ENCODE measurements around the gene KSR2. TPM values are rescaled to one million over a fixed set of nuclear protein-coding genes. Genes with fewer than 3 reads are reported as not detected.
"Not testable (repeated sequence)": the region's sequence is repeated elsewhere in the genome, so short reads cannot be mapped to it uniquely, and the experiment has no call there.

Gene KSR2
- total RNA-seq, 1 experiment from 2014 or later, result 0.30 TPM

GRCh38 chr12:117967512-117967911 lies 1.3 kb downstream of the KSR2 start:
- no peak for DNase-seq (ENCODE audit: low read depth)

DNA sequence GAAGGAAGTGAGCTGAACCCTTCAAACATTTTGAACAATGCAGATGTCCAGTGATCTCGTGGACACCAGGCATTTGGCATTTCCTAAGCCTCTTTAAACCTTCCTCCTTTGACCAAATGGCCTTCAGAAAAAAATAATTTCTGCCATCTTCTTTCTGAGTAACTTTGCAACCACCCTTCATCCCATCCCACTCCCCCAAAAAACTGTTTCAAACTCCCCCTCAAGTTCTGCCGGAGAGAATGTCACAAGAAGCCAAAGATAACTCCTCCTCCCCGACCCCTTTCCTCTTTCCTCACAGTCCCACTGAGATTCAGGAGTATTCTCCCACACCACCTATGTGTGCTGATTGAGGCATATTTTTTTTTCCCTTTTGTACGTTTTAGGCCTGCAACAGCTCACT lies 1.7 kb downstream of the KSR2 start:
- no peak for DNase-seq (ENCODE audit: low read depth)

- no peak for DNase-seq (ENCODE audit: low read depth)
Observed at GRCh38 chr12:117966511-117966910, 2.3 kb downstream of the KSR2 start.

DNA sequence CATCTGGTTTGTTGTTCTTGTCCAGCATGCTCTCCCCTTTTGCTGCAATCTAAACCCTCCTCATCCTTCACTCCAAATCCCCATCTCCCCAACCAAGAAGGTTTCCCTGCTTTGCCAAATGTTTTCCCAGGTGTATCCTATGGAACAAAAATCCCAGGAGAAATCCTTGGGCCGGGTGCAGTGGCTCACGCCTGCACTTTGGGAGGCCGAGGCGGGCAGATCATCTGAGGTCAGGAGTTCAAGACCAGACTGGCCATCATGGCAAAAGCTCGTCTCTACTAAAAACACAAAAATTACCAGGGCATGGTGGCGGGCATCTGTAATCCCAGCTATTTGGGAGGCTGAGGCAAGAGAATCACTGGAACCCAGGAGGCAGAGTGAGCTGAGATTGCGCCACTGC lies 5.0 kb downstream of the KSR2 start:
- DNase-seq (ENCODE audit: low read depth), result no peak

DNA sequence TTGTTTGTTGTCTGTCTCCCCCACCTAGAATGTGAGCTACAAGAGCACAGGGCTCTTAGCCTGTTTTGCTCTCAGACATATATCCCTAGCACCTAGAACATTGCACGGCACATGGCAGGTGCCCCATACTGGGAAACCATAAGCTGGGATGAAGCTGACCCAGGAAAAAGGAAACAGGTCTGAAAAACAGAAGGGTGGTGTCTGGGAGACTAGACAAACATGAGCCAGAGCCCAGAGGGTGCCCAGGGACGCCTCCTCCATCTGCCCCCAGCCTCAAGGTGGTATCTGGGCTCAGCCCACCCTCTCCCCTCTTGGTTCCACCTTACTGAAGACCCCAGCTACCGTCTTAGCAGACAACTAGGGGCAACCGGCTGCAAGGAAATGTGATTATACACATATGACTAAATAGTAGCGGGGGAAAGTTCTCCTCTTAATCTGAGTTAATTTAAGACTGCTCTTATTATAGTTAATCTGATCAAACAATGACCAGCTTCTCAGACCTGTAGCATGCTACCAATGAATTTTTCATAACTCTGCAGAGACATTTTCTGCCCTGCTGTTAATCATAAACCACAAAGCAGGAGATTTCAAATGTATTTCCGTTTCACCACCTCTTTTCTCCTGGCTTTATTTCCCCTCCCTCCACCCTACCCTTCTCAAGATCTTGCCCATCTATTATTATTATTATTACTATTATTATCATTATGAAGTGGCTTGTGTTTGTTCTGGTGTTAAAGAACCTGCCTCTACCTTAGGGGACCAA lies 31.9 kb downstream of the KSR2 start:
- DNase-seq (ENCODE audit: low read depth), result no peak

- DNase-seq (ENCODE audit: low read depth), result no peak
Observed at GRCh38 chr12:117933545-117933944, 35.2 kb downstream of the KSR2 start.

GRCh38 chr12:117926391-117926899 lies 42.3 kb downstream of the KSR2 start:
- DNase-seq (ENCODE audit: low read depth), result no peak

- DNase-seq (ENCODE audit: low read depth), result no peak
Observed at GRCh38 chr12:117921929-117922777, 46.6 kb downstream of the KSR2 start.

DNA sequence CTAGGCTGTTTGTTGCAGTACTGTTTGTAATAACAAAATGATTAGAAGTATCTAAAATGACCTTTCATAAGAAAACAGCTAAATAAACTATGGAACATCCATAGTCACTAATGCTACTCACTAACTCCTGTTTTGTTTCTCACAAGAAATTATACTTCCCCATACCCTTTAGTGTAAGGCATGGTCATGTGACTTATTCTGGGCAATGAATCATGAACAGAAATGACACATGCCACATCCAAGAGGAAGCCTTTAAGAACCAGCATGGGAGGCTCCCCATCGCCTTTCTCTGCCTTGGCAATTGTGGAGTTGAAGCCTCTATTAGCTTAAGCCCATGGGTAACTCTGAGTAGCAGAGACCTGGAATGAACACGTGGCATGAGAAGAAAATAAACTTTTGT lies 49.3 kb downstream of the KSR2 start:
- DNase-seq (ENCODE audit: low read depth), result no peak

DNA sequence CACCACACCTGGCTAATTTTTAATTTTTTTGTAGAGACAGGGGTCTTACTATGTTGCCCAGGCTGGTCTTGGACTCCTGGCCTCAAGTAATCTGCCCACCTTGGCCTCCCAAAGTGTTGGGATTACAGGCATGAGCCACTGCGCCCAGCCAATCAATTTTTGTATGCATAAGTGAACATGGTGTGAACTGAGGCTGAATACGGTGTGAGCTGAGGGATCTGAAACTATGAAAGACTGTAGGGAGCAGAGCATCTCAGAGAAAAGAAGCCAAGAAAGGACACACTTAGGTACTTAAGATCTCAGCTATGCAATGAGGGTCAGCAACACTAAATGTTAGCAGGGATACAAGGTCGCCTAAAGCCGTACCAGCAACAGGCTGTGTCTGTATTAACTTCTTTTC lies 54.1 kb downstream of the KSR2 start:
- no peak for DNase-seq (ENCODE audit: low read depth)

- no peak for DNase-seq (ENCODE audit: low read depth)
Observed at GRCh38 chr12:117912756-117913155, 56.0 kb downstream of the KSR2 start.

GRCh38 chr12:117908411-117908810 lies 60.4 kb downstream of the KSR2 start:
- no peak for DNase-seq (ENCODE audit: low read depth)

DNA sequence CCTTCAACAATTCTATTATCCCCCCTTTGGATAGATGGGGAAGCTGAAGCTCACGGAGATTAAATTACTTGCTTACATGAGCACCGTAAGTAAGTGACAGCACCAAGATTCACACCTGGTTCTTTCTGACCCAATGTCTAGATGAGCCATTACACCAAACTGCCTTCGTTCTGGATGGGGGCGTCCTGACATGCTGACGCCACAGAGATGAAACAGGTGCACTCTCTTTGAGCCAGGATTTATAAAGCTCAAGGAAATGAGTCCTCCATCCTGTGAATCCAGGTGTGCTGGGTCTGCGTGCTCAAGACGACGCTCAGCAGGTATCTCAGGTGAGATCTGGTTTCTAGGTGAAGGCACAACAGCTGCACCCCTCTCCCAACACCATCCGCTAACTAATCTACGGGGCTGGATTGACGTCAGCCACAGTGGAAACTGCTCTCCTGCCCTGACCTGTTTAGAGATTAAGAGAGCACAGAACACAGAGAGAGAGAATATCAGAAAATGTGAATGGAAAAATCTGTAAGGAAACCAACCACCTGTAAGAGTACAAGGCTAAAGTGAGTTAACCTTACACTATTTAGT lies 61.6 kb downstream of the KSR2 start:
- DNase-seq (ENCODE audit: low read depth), result no peak

GRCh38 chr12:117904051-117904450 lies 64.7 kb downstream of the KSR2 start:
- no peak for DNase-seq (ENCODE audit: low read depth)

DNA sequence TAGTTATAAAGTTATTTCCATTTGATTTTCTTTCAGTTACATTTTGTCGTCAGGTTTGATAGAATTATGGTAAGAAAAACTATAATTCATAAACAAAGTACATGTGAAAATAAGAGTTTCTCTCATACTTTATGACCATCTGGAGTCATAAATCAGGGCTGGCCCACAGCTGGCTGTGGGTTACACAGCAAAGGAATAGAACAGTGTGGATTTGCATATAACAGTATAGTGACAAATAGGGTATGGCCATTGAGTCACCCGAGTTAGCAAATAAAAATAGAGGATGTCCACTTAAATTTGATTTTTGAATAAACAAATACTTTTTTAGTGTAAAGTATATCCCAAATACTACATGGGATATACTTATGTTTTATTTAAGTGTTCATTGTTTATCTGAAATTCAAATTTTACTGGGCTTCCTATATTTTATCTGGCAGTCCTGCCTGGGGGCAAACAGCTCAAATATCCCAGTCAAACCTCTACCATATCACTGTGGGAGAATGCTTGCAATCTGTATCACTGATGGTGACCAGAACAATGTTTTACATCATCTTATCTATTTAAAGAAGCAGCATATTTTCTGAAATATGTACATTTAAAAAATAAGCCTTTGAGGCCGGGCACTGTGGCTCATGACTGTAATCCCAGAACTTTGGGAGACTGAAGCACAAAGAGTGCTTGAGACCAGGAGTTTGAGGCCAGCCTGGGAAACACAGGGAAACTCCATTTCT lies 65.5 kb downstream of the KSR2 start:
- no peak for DNase-seq (ENCODE audit: low read depth)

DNA sequence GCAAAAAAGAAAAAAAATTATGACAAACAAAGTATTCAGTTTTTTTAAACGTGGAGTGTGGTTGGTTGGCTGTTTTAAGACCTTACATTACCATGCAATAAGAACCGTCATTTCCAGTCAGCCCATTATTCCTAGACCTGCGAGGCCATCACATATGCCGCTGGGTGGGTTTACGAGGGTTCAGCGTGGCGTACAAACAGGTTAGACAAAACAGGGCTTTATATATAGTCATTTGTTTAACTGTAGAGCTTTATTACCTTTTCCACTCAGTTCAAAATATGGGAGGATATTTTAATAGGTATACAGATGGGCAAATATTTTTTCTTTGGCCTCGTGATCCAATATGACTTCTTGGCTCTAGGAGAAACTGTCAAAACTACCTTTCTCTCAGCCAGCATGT lies 67.2 kb downstream of the KSR2 start:
- no peak for DNase-seq (ENCODE audit: low read depth)

DNA sequence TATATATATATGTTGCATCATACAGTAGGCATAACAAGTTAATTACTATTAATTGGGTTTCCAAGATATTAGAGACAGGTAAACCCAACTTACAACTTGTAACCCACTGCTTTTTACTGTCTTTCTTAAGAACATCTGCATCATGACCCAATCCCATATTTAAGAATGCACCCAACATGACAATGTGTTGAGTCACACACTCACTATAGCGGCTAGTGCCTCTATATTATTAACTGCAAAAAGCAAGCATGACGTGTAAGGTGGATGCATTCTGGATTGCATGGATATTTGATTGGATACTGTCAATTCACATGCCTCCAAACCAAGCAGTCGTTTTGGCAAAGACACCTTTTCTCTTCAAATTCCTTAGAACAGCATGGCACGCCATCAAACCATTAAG lies 68.2 kb downstream of the KSR2 start:
- DNase-seq (ENCODE audit: low read depth), result peak; percentile 63

DNA sequence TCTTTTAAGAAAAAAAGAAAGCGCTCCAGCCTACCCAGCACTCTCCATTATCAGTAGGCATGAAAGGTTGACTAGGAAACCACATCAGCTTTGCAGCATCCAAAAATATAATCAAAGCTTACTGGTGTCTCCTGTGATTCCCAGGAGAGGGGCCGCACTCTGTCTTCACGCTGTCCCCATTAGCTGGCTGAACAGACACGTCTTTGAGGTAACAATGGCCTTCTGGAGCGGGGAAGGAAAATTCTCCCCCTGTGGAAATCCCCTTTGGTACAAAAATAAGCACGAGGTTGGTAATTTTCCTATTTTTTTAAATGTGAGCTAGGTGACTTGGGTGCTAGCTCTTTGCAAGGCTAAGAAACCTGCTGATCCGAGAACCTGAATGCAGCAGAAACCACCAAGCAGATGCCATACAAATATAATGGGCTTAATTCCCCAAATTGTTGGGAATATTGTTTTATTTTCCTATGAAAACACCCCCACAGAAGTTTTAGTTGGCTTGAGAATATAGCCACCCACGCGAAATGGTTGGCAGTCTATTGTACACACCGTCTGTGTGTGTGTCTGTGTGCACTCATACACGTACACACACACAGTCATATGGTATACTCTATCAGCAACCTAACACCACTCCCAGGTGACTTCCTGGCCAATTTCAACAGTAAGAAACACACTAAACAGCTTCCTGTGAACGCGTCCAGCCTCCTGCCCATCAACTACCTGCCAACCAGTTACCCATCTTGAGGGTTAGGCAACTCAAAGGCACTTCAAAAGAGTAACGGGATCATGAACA lies 71.2 kb downstream of the KSR2 start:
- DNase-seq (ENCODE audit: low read depth), result no peak

DNA sequence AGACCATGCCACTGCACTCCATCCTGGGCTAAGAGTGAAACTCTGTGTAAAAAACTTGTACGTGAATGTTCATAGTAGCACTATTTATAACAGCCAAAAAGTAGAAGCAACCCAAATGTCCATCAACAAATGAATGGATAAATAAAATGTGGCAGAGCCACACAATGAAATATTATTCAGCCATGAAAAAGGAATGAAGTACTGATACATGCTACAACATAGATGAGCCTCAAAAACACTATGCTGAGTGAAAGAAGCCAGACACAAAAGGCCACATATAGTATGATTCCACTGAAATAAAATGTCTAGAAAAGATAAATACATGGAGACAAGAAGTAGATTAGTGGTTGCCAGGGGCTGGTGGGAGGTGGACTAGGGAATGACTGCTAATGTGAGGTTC lies 72.8 kb downstream of the KSR2 start:
- DNase-seq (ENCODE audit: low read depth), result no peak

DNA sequence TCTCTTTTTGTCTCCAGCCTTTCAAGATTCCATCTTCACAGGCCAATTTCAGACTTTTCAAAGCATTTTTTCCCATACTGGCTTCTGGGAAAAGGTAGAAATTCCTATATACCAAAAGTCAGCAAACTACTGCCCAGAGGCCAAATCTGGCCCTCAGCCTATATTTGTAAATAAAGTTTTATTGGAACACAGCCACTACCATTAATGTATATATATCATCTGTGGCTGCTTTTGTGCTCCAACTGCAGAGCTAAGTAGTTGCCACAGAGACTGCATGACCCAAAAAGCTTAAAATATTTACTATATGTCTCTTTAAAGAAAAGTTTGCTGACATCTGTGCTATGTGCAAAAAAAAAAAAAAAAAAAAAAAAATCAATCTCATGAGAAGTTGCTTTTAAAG lies 76.3 kb downstream of the KSR2 start:
- DNase-seq (ENCODE audit: low read depth), result no peak

DNA sequence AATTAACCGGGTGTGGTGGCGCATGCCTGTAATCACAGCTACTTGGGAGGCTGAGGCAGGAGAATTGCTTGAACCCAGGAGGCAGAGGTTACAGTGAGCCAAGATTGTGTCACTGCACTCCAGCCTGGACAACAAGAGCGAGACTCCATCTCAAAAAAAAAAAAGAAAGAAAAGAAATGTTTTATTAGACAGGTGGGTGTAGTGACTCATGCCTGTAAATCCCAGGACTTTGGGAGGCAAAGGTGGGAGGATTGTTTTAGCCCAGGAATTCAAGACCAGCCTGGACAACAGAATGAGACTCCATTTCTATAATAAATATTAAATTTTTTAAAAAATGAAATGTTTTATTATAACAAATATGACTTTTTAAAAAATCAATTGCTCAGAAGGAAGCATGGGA lies 77.5 kb downstream of the KSR2 start:
- not testable (repeated sequence) for DNase-seq (ENCODE audit: low read depth)

Measured in M059J (cell line).